Stimulated activated CD4-positive, alpha-beta T cell treated with anti-CD3 and anti-CD28 coated beads, TNF-alpha, amount 100 ng/mL, for 4 hours (primary cell): ENCODE measurements around the gene METTL2B.
A peak's percentile ranks its signal among the peaks of the same experiment; 100 is the strongest.
"Not testable (repeated sequence)": the region's sequence is repeated elsewhere in the genome, so short reads cannot be mapped to it uniquely, and the experiment has no call there.

Experiments
- DNase-seq, 3 experiments: peaks; one replicate each; pipeline ENCODE4 v3.0.0-alpha.2; 2020; ENCODE audit warnings: low read depth in 3 of 3

The METTL2B gene

GRCh38 chr7:128454808-128455542, 21.6 kb upstream of the METTL2B start:
- DNase-seq: no peak

GRCh38 chr7:128455543-128456254, 20.8 kb upstream of the METTL2B start, which contains the start of gene HILPDA:
Gene HILPDA (plus strand): TSS chr7:128455878. CDS start chr7:128457269, 1,391 bp downstream.
- DNase-seq: peak; percentile 85 to 91 (median 89)

- no peak for DNase-seq
These were observed 20.3 kb upstream of the METTL2B start for GRCh38 chr7:128456255-128456725.

- not testable (repeated sequence) for DNase-seq
These were observed 19.2 kb upstream of the METTL2B start for GRCh38 chr7:128457385-128457784.

GRCh38 chr7:128458956-128459355, 17.6 kb upstream of the METTL2B start:
- no peak for DNase-seq

- DNase-seq: peak in 2 of 3 experiments; percentile 40 to 50
These were observed 17.1 kb upstream of the METTL2B start for GRCh38 chr7:128459394-128459878.

GRCh38 chr7:128462460-128462859, 14.1 kb upstream of the METTL2B start:
- DNase-seq: no peak

- DNase-seq: not testable (repeated sequence)
These were observed 13.2 kb upstream of the METTL2B start for GRCh38 chr7:128463345-128463744.

GRCh38 chr7:128463933-128464332, 12.6 kb upstream of the METTL2B start:
- not testable (repeated sequence) for DNase-seq

- not testable (repeated sequence) for DNase-seq
These were observed 9.7 kb upstream of the METTL2B start for GRCh38 chr7:128466871-128467270.

GRCh38 chr7:128477336-128477690, 765 bp downstream of the METTL2B start:
- not testable (repeated sequence) for DNase-seq

GRCh38 chr7:128479082-128479481, 2.5 kb downstream of the METTL2B start:
- not testable (repeated sequence) for DNase-seq

GRCh38 chr7:128488134-128488533, 11.6 kb downstream of the METTL2B start:
- DNase-seq: not testable (repeated sequence)

GRCh38 chr7:128497405-128497804, 20.9 kb downstream of the METTL2B start:
- DNase-seq: no peak

- not testable (repeated sequence) for DNase-seq
These were observed 28.9 kb downstream of the METTL2B start for GRCh38 chr7:128505416-128505815.

GRCh38 chr7:128506819-128507218, 30.3 kb downstream of the METTL2B start:
- not testable (repeated sequence) for DNase-seq

- not testable (repeated sequence) for DNase-seq
These were observed 30.9 kb downstream of the METTL2B start for GRCh38 chr7:128507321-128507993.

GRCh38 chr7:128511692-128512091, 35.1 kb downstream of the METTL2B start:
- not testable (repeated sequence) for DNase-seq

- not testable (repeated sequence) for DNase-seq
These were observed 38.7 kb downstream of the METTL2B start for GRCh38 chr7:128515232-128515631.

GRCh38 chr7:128517023-128517422, 40.5 kb downstream of the METTL2B start:
- DNase-seq: not testable (repeated sequence)

- DNase-seq: peak; percentile 60 to 82 (median 73)
These were observed 46.8 kb downstream of the METTL2B start for GRCh38 chr7:128523226-128523931.
